Hepatocyte (in vitro differentiated cells): Measurements from ENCODE around the gene SAMMSON.

Source experiments
- CTCF ChIP-seq: fragments of 200-600 bp; sonication (generic); IDR thresholded peaks from 2 replicates; pipeline ENCODE4 v1.5.1; 2016; ENCODE audit warnings: antibody characterized with exemption, mild to moderate bottlenecking; ENCODE audit not compliant: poor library complexity
- EZH2phosphoT487 ChIP-seq: fragments of 200-600 bp; sonication (generic); IDR thresholded peaks from one replicate; pipeline ENCODE4 v1.6.1; 2018; ENCODE audit warnings: antibody characterized with exemption, mild to moderate bottlenecking, low read depth, moderate library complexity; ENCODE audit not compliant: unreplicated experiment, severe bottlenecking

GRCh38 chr3:70020906-70021660 is 21.6 kb downstream of the SAMMSON start:
- TF ChIP-seq CTCF (no peak), EZH2phosphoT487 (no peak)
